IMR-90 (cell line): Measurements from ENCODE around the gene CCNJ. TPM values are rescaled to one million over a fixed set of nuclear protein-coding genes. Genes with fewer than 3 reads are reported as not detected.

Experiments used
- ATAC-seq: fragments of 200-7000 bp; cut with Tn5 transposase; 2 replicates; pipeline ENCODE4 v1.9.1; 2020; ENCODE audit warnings: low read depth, mild to moderate bottlenecking, moderate library complexity
- BruUV-seq: library from RNA; stranded (reverse); fragments of 400-500 nt; replicated peaks from 2 replicates; lab custom pipeline; 2021; lab: Mats Ljungman, UMichigan
- CTCF ChIA-PET: fragments of 300-600 bp; formaldehyde crosslinking; extraction: SDS; loops from one replicate; lab custom pipeline; 2021; ENCODE audit warnings: antibody characterized with exemption; lab: Yijun Ruan, JAX
- POLR2A ChIA-PET: fragments of 300-600 bp; sonication (Branson Sonifier 250); formaldehyde crosslinking; loops from one replicate; lab custom pipeline; 2022; ENCODE audit warnings: antibody characterized with exemption; ENCODE audit not compliant: unreplicated experiment; lab: Charles Lee
- DNase-seq: peaks from one replicate; pipeline ENCODE4 v3.0.0; 2013
- H2AFZ ChIP-seq: replicated peaks from 2 replicates; pipeline ENCODE3; 2013; ENCODE audit warnings: low read length, mild to moderate bottlenecking; ENCODE audit not compliant: poor library complexity
- H2AK5ac ChIP-seq: 2 replicates; pipeline ENCODE4 v1.6.1; 2013; ENCODE audit warnings: low read depth, low read length, inconsistent platforms
- H2AK9ac ChIP-seq: replicated peaks from 2 replicates; pipeline ENCODE3; 2013; ENCODE audit warnings: mild to moderate bottlenecking, low read depth, low read length, moderate library complexity; ENCODE audit not compliant: poor library complexity
- H2BK120ac ChIP-seq: 2 replicates; pipeline ENCODE4 v1.6.1; 2013; ENCODE audit warnings: low read depth, low read length, inconsistent platforms
- H2BK15ac ChIP-seq: 3 replicates; pipeline ENCODE4 v1.6.1; 2013; ENCODE audit warnings: low read depth, low read length, inconsistent platforms
- H2BK20ac ChIP-seq: 2 replicates; pipeline ENCODE4 v1.6.1; 2013; ENCODE audit warnings: low read depth, mild to moderate bottlenecking, inconsistent platforms, low read length, moderate library complexity
- H2BK5ac ChIP-seq: 2 replicates; pipeline ENCODE4 v1.6.1; 2013; ENCODE audit warnings: mild to moderate bottlenecking, low read depth, low read length, inconsistent platforms; ENCODE audit not compliant: poor library complexity, severe bottlenecking
- H3K14ac ChIP-seq: replicated peaks from 2 replicates; pipeline ENCODE4 v1.6.1; 2013; ENCODE audit warnings: low read depth, low read length, inconsistent platforms
- H3K18ac ChIP-seq: 2 replicates; pipeline ENCODE4 v1.6.1; 2013; ENCODE audit warnings: low read depth, low read length, control low read depth
- H3K23ac ChIP-seq: 2 replicates; pipeline ENCODE4 v1.6.1; 2013; ENCODE audit warnings: low read depth, low read length, inconsistent platforms
- H3K27ac ChIP-seq: 2 replicates; pipeline ENCODE4 v1.5.1; 2013; ENCODE audit warnings: mild to moderate bottlenecking, control low read depth, low read length; ENCODE audit not compliant: insufficient read depth
- H3K27me3 ChIP-seq: 2 replicates; pipeline ENCODE4 v1.6.1; 2013; ENCODE audit warnings: low read length; ENCODE audit not compliant: control insufficient read depth, insufficient read depth
- H3K36me3 ChIP-seq: 2 replicates; pipeline ENCODE4 v1.6.1; 2013; ENCODE audit warnings: low read length, mixed read lengths; ENCODE audit not compliant: control insufficient read depth, insufficient read depth
- H3K4ac ChIP-seq: 2 replicates; pipeline ENCODE4 v1.6.1; 2013; ENCODE audit warnings: low read depth, low read length, inconsistent platforms
- H3K4me1 ChIP-seq: 2 replicates; pipeline ENCODE4 v1.6.1; 2013; ENCODE audit warnings: low read length, mixed read lengths; ENCODE audit not compliant: control insufficient read depth, insufficient read depth
- H3K4me2 ChIP-seq: 2 replicates; pipeline ENCODE4 v1.6.1; 2013; ENCODE audit warnings: low read depth, mild to moderate bottlenecking, control low read depth, low read length, moderate library complexity
- H3K4me3 ChIP-seq: 2 replicates; pipeline ENCODE4 v1.5.1; 2013; ENCODE audit warnings: low read depth, mild to moderate bottlenecking, control low read depth, low read length, moderate library complexity; ENCODE audit not compliant: insufficient read depth
- H3K56ac ChIP-seq: 2 replicates; pipeline ENCODE4 v1.6.1; 2013; ENCODE audit warnings: low read length, inconsistent platforms; ENCODE audit not compliant: insufficient read depth; ENCODE audit errors: extremely low read depth
- H3K79me1 ChIP-seq, 2 experiments: 2 replicates each; pipeline ENCODE4 v1.6.1; 2013; ENCODE audit warnings: low read length in 2 of 2, inconsistent platforms in 1 of 2, low read depth in 1 of 2
- H3K9ac ChIP-seq: 2 replicates; pipeline ENCODE4 v1.6.1; 2013; ENCODE audit warnings: low read depth, low read length, control low read depth
- H3K9me1 ChIP-seq: 2 replicates; pipeline ENCODE4 v1.6.1; 2013; ENCODE audit warnings: low read length, inconsistent platforms; ENCODE audit not compliant: insufficient read depth
- H3K9me3 ChIP-seq: 2 replicates; pipeline ENCODE4 v1.6.1; 2013; ENCODE audit warnings: low read length; ENCODE audit not compliant: control insufficient read depth, insufficient read depth
- H4K20me1 ChIP-seq: 2 replicates; pipeline ENCODE4 v1.6.1; 2013; ENCODE audit warnings: low read length, inconsistent platforms; ENCODE audit not compliant: insufficient read depth
- H4K5ac ChIP-seq: 2 replicates; pipeline ENCODE4 v1.6.1; 2013; ENCODE audit warnings: mild to moderate bottlenecking, low read depth, low read length, control low read depth
- H4K8ac ChIP-seq, 2 experiments: 2 replicates each; pipeline ENCODE4 v1.6.1; 2013; ENCODE audit warnings: low read depth in 2 of 2, low read length in 2 of 2, control low read depth in 1 of 2, inconsistent platforms in 1 of 2
- H4K91ac ChIP-seq: 2 replicates; pipeline ENCODE4 v1.6.1; 2013; ENCODE audit warnings: low read depth, low read length, inconsistent platforms; ENCODE audit not compliant: insufficient read depth
- CEBPB ChIP-seq: IDR thresholded peaks from 2 replicates; pipeline ENCODE4 v1.6.1; 2012; ENCODE audit warnings: low read depth, low read length, improper control_type of control experiment
- CHD1 ChIP-seq: IDR thresholded peaks from 2 replicates; pipeline ENCODE4 v1.6.1; 2012; ENCODE audit warnings: low read depth, low read length, improper control_type of control experiment
- MAZ ChIP-seq: IDR thresholded peaks from 2 replicates; pipeline ENCODE4 v1.6.1; 2012; ENCODE audit warnings: low read depth, mild to moderate bottlenecking, low read length, improper control_type of control experiment, moderate library complexity, borderline replicate concordance
- MXI1 ChIP-seq: IDR thresholded peaks from 2 replicates; pipeline ENCODE4 v1.6.1; 2012; ENCODE audit warnings: low read depth, mild to moderate bottlenecking, low read length, moderate library complexity, borderline replicate concordance
- NFE2L2 ChIP-seq: fragments of 150-350 bp; IDR thresholded peaks from 2 replicates; pipeline ENCODE4 v1.6.1; 2016; ENCODE audit warnings: low read depth, mild to moderate bottlenecking, low read length
- RCOR1 ChIP-seq: IDR thresholded peaks from 2 replicates; pipeline ENCODE4 v1.6.1; 2012; ENCODE audit warnings: mild to moderate bottlenecking, low read length, improper control_type of control experiment; ENCODE audit not compliant: insufficient replicate concordance
- SMC3 ChIP-seq: fragments of 150-350 bp; IDR thresholded peaks from 2 replicates; pipeline ENCODE4 v1.6.1; 2016; ENCODE audit warnings: low read depth, mild to moderate bottlenecking, antibody characterized with exemption, low read length, moderate library complexity
- WGBS, 2 experiments: methylation state at CpG; one replicate each; pipeline versions ENCODE4 v1.1.5 to v1.1.7; 2013; ENCODE audit warnings: missing lambda C conversion rate in 2 of 2; ENCODE audit not compliant: insufficient read length in 1 of 2; ENCODE audit errors: extremely low coverage in 2 of 2; 5-methylcytosine and 5-hydroxymethylcytosine counted together
- dilution Hi-C: fragments of 300-500 bp; cut with HindIII; formaldehyde crosslinking; loops from one replicate; pipeline ENCODE4 v1.14.3; 2018; ENCODE audit warnings: low sequenced_read_pairs; ENCODE audit not compliant: unreplicated experiment
- in situ Hi-C: fragments of 300-500 bp; cut with MboI; formaldehyde crosslinking; loops from 3 replicates; pipeline ENCODE4 v1.14.3; 2019; ENCODE audit warnings: low sequenced_read_pairs, inconsistent platforms, mixed read lengths
- intact Hi-C: fragments of 100-400 bp; cut with micrococcal nuclease; formaldehyde crosslinking; loops from 2 replicates; pipeline ENCODE4 v1.10.0; 2022
- polyA plus RNA-seq, 3 experiments: library from polyadenylated mRNA; depleted of rRNA; stranded (reverse); fragments of >200 nt; gene quantifications; 2 replicates each; pipeline ENCODE4 v1.2.3, GENCODE V29; 2012; ENCODE audit warnings: low replicate concordance in 1 of 3
- total RNA-seq: library from RNA; depleted of rRNA; stranded (reverse); fragments of >200 nt; gene quantifications from 2 replicates; pipeline ENCODE4 v1.2.3, GENCODE V29; 2012
- TF ChIP-seq, protein P1 (sequence below): fragments of 150-350 bp; IDR thresholded peaks from 2 replicates; pipeline ENCODE4 v1.6.1; 2016; ENCODE audit warnings: low read depth, mild to moderate bottlenecking, low read length, moderate library complexity, borderline replicate concordance
- TF ChIP-seq, protein P2 (sequence below): conservative IDR thresholded peaks from 2 replicates; pipeline ENCODE4 v1.5.1; 2012; ENCODE audit warnings: mild to moderate bottlenecking, low read depth, low read length, improper control_type of control experiment

Gene CCNJ
- total and polyA plus RNA-seq, 2 of the 4 experiments (the other 2 are of a cell fraction), result 5.4 to 10.0 TPM

DNA sequence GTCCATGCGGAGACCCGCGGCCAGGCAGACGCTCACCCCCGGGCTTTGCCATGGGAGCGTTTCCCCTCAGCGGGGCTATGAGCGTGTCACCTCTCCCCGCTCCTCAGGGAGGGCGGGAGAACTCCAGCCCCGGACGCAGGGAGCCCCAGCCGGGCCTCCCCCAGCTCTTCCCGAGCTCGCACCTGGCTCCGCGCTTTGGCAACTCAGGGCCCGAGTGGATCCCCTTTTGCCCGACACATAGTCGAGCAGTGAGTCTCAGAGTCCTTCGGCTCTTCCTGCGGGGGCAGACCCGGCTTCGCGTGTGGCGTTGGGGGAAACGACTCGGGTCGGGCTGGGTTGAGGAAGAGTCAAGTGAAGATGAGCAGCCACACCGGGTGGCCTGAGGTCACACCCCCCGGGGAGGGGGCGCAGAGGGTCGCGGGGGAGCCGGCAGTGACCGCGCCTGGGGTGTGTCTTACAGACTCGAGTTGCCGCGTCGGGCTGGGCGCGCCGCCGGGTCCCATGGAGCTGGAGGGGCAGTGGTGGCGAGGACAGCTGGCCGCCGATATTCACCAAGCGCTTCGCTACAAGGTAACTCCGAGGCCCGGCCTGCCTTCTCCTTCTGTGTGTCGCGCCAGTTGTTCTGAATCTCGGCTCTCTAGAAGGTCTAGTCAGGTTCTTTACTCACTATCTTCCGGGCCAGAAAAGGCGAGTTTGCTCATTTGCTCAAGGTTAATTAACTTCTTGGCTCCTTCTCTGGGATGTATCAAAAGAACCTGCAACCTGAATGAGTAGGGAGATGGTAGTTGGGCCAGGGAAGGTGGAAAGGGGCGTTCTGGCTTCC, 721 bp downstream of the CCNJ start:
- H4K20me1 ChIP-seq, result peaks cover 3% of the 10 kb centered on the region; the same call in 1 of the 2 replicates
- peak overlapping the region; percentile 57 for H3K18ac ChIP-seq
- peak overlapping the region; percentile 99 for H3K4me2 ChIP-seq
- H4K8ac ChIP-seq, result peak overlapping the region; percentile 38 to 63; a peak in 3 of 4 replicates
- H4K91ac ChIP-seq, result peak overlapping the region; percentile 57
- H3K9ac ChIP-seq, result peak overlapping the region; percentile 96
- H2BK120ac ChIP-seq, result peak overlapping the region; percentile 32; the same call in 1 of the 2 replicates
- no peaks in the 10 kb centered on the region for H3K27me3 ChIP-seq
- peak overlapping the region; percentile 87 for H3K23ac ChIP-seq
- TF ChIP-seq MXI1 (no peak), SMC3 (no peak), RCOR1 (no peak), CEBPB (no peak), NFE2L2 (no peak), CHD1 (no peak), MAZ (peak; percentile 38; the same call in 1 of the 2 replicates)
- TF ChIP-seq, protein P1, sequence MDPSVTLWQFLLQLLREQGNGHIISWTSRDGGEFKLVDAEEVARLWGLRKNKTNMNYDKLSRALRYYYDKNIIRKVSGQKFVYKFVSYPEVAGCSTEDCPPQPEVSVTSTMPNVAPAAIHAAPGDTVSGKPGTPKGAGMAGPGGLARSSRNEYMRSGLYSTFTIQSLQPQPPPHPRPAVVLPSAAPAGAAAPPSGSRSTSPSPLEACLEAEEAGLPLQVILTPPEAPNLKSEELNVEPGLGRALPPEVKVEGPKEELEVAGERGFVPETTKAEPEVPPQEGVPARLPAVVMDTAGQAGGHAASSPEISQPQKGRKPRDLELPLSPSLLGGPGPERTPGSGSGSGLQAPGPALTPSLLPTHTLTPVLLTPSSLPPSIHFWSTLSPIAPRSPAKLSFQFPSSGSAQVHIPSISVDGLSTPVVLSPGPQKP, result no peak
- TF ChIP-seq, protein P2, sequence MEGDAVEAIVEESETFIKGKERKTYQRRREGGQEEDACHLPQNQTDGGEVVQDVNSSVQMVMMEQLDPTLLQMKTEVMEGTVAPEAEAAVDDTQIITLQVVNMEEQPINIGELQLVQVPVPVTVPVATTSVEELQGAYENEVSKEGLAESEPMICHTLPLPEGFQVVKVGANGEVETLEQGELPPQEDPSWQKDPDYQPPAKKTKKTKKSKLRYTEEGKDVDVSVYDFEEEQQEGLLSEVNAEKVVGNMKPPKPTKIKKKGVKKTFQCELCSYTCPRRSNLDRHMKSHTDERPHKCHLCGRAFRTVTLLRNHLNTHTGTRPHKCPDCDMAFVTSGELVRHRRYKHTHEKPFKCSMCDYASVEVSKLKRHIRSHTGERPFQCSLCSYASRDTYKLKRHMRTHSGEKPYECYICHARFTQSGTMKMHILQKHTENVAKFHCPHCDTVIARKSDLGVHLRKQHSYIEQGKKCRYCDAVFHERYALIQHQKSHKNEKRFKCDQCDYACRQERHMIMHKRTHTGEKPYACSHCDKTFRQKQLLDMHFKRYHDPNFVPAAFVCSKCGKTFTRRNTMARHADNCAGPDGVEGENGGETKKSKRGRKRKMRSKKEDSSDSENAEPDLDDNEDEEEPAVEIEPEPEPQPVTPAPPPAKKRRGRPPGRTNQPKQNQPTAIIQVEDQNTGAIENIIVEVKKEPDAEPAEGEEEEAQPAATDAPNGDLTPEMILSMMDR, result no peak
- WGBS, 2 experiments, result 5% methylated on average over 18 of the region's 58 CpGs; no CpG with 5 or more reads in 1 of the 2 experiments
- BruUV-seq, result no TSS peak
- peak overlapping the region; percentile 98 for H2AFZ ChIP-seq
- H3K14ac ChIP-seq, result peak overlapping the region; percentile 82
- peak overlapping the region; percentile 80 for H3K56ac ChIP-seq
- peak; percentile 60 for ATAC-seq
- peak; percentile 45 for DNase-seq
- H3K4ac ChIP-seq, result peak overlapping the region; percentile 61
- no peaks in the 10 kb centered on the region; the same call in 1 of the 2 replicates for H3K4me1 ChIP-seq
- H3K4me3 ChIP-seq, result peak overlapping the region; percentile 87
- peak overlapping the region; percentile 77 for H4K5ac ChIP-seq
- POLR2A ChIA-PET, result no interaction called here
- H2AK5ac ChIP-seq, result peak overlapping the region; percentile 33; the same call in 1 of the 2 replicates
- no peak overlapping the region for H2BK20ac ChIP-seq
- no peaks in the 10 kb centered on the region for H3K9me3 ChIP-seq
- H3K36me3 ChIP-seq, result peaks cover 1% of the 10 kb centered on the region; the same call in 1 of the 2 replicates
- peaks cover 3% of the 10 kb centered on the region for H3K9me1 ChIP-seq
- H3K79me1 ChIP-seq, result peaks cover 6 to 34% of the 10 kb centered on the region in 2 experiments
- peak overlapping the region; percentile 54 for H2BK5ac ChIP-seq
- CTCF ChIA-PET, result no interaction called here
- intact Hi-C loops (loop anchor here (1.0 to 5.0 kb wide), 4 partner anchors 47 to 352 kb away; partner anchors contain the start of genes CC2D2B, TCTN3 and ZNF518A), dilution Hi-C loops (no loop called here), in situ Hi-C loops (no loop called here)
- no peak overlapping the region; the same call in 2 of the 3 replicates for H2BK15ac ChIP-seq
- peak overlapping the region; percentile 86 for H3K27ac ChIP-seq
- peak overlapping the region; percentile 95 for H2AK9ac ChIP-seq
